Neural progenitor cell (in vitro differentiated cells): ENCODE data around the gene YARS2. TPM values are rescaled to one million over a fixed set of nuclear protein-coding genes. Genes with fewer than 3 reads are reported as not detected.

Source experiments
- DNase-seq: peaks from one replicate; pipeline ENCODE4 v3.0.0-alpha.2; 2016; ENCODE audit warnings: low spot score
- H2AFZ ChIP-seq: fragments of 200-600 bp; sonication (generic); replicated peaks from 2 replicates; pipeline ENCODE4 v1.6.1; 2016; ENCODE audit warnings: antibody characterized with exemption
- H3F3A ChIP-seq: fragments of 200-600 bp; sonication (generic); 2 replicates; pipeline ENCODE4 v1.6.1; 2016; ENCODE audit warnings: antibody characterized with exemption, low read depth
- H3K27ac ChIP-seq: fragments of 200-600 bp; sonication (generic); 2 replicates; pipeline ENCODE4 v1.5.1; 2016; ENCODE audit warnings: mild to moderate bottlenecking
- H3K27me3 ChIP-seq: fragments of 200-600 bp; sonication (generic); 2 replicates; pipeline ENCODE4 v1.6.1; 2016; ENCODE audit warnings: mild to moderate bottlenecking, moderate library complexity
- H3K36me3 ChIP-seq: fragments of 200-600 bp; sonication (generic); 2 replicates; pipeline ENCODE4 v1.5.1; 2016
- H3K4me1 ChIP-seq: fragments of 200-600 bp; sonication (generic); 2 replicates; pipeline ENCODE4 v1.6.1; 2016; ENCODE audit warnings: mixed run types
- H3K4me2 ChIP-seq: fragments of 200-600 bp; sonication (generic); 2 replicates; pipeline ENCODE4 v1.6.1; 2016
- H3K4me3 ChIP-seq: fragments of 200-600 bp; sonication (generic); 2 replicates; pipeline ENCODE4 v1.5.1; 2016
- H3K79me2 ChIP-seq: fragments of 200-600 bp; sonication (generic); 2 replicates; pipeline ENCODE4 v1.6.1; 2016; ENCODE audit warnings: low read depth
- H3K9ac ChIP-seq: fragments of 200-600 bp; sonication (generic); 2 replicates; pipeline ENCODE4 v1.6.1; 2016
- H3K9me3 ChIP-seq: fragments of 200-600 bp; sonication (generic); 2 replicates; pipeline ENCODE4 v1.5.1; 2016; ENCODE audit warnings: low read depth
- H4K20me1 ChIP-seq: fragments of 200-600 bp; sonication (generic); 2 replicates; pipeline ENCODE4 v1.6.1; 2016; ENCODE audit warnings: low read depth
- H3K27ac Mint-ChIP-seq: 3 replicates; pipeline ENCODE4 v1.8.0; 2021; ENCODE audit warnings: mixed read lengths
- H3K27me3 Mint-ChIP-seq: 2 replicates; pipeline ENCODE4 v1.8.0; 2022; ENCODE audit warnings: low read depth, mild to moderate bottlenecking, inconsistent platforms, moderate library complexity, mixed read lengths; ENCODE audit not compliant: insufficient read depth
- H3K36me3 Mint-ChIP-seq: 3 replicates; pipeline ENCODE4 v1.8.0; 2021; ENCODE audit warnings: mixed read lengths
- H3K4me1 Mint-ChIP-seq: 3 replicates; pipeline ENCODE4 v1.8.0; 2021; ENCODE audit warnings: mixed read lengths
- H3K4me3 Mint-ChIP-seq: 3 replicates; pipeline ENCODE4 v1.8.0; 2021; ENCODE audit warnings: mild to moderate bottlenecking, moderate library complexity, mixed read lengths
- H3K9me3 Mint-ChIP-seq: 3 replicates; pipeline ENCODE4 v1.8.0; 2020; ENCODE audit warnings: mixed read lengths
- CTCF ChIP-seq: fragments of 200-600 bp; sonication (generic); IDR thresholded peaks from 2 replicates; pipeline ENCODE4 v1.5.1; 2017; ENCODE audit warnings: antibody characterized with exemption, mild to moderate bottlenecking
- EZH2 ChIP-seq: fragments of 200-600 bp; sonication (generic); IDR thresholded peaks from 2 replicates; pipeline ENCODE4 v1.6.1; 2017; ENCODE audit warnings: antibody characterized with exemption, mild to moderate bottlenecking, moderate library complexity
- EZH2phosphoT487 ChIP-seq: fragments of 200-600 bp; sonication (generic); IDR thresholded peaks from 2 replicates; pipeline ENCODE4 v1.6.1; 2017; ENCODE audit warnings: antibody characterized with exemption
- total RNA-seq: library from RNA; depleted of rRNA; stranded (reverse); fragments of >200 nt; gene quantifications from 2 replicates; pipeline ENCODE4 v1.2.3, GENCODE V29; 2015; ENCODE audit warnings: low replicate concordance

YARS2 gene
- total RNA-seq, 1 donor from 2014 or later, result 35.3 TPM

DNA sequence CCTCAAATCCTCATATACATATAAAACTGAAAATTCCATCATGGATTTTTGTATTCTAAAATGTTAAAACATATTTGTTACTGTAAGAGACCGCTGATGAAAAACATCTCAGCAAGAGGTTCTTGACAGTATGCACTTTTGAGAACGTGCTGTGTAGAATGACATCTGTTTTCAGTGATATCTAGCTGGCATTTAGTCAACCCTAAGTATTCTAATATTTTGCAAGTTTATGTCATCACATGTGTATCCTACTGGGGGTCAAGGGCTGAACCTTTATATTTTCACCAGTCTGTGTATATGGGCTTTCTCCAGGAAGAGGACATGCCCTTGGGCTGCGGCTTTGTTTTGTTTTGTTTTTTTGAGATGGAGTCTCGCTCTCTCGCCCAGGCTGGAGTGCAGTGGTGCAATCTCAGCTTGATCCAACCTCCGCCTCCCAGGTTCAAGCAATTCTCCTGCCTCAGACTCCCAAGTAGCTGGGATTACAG, 22.0 kb upstream of the YARS2 start:
- Histone ChIP-seq H2AFZ (no peak overlapping the region), H3K9me3 (no peaks in the 10 kb centered on the region), H3K4me3 (no peak overlapping the region), H3K4me1 (no peaks in the 10 kb centered on the region), H4K20me1 (no peaks in the 10 kb centered on the region), H3K27ac (no peak overlapping the region), H3K27me3 (no peaks in the 10 kb centered on the region), H3F3A (no peaks in the 10 kb centered on the region), H3K4me2 (no peak overlapping the region), H3K79me2 (no peaks in the 10 kb centered on the region), H3K36me3 (no peaks in the 10 kb centered on the region), H3K9ac (no peak overlapping the region)
- Mint-ChIP-seq H3K27me3 (peaks cover 3% of the 10 kb centered on the region), H3K4me3 (no peak overlapping the region), H3K36me3 (no peaks in the 10 kb centered on the region), H3K9me3 (no peaks in the 10 kb centered on the region), H3K4me1 (peaks cover 14% of the 10 kb centered on the region), H3K27ac (no peak overlapping the region)
- DNase-seq, result no peak
- no peak for TF ChIP-seq EZH2
- no peak for TF ChIP-seq EZH2phosphoT487
- TF ChIP-seq CTCF, result no peak

DNA sequence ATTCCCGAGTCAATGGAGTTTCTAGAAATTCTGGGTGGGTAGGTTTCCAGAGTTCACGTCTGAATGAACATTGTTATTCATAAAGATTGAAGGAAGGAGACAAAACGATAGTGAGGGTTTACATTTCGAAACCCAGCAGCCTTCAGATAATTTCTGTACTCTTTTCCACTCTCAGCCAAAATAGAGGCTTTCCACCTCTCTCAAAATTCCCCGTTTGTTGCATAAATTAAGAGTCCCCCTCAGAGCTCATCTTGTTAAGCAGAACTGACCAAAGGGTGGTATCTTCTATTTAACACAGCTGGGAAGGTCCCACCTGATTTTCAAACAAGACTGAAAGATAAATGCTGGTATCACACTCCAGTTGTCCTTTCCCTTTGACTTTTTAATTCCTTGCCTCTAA, 21.5 kb upstream of the YARS2 start:
- Histone ChIP-seq H3K36me3 (no peaks in the 10 kb centered on the region), H3K27ac (no peak overlapping the region), H3K9ac (no peak overlapping the region), H3K27me3 (no peaks in the 10 kb centered on the region), H3F3A (no peaks in the 10 kb centered on the region), H3K79me2 (no peaks in the 10 kb centered on the region), H3K4me1 (no peaks in the 10 kb centered on the region), H3K9me3 (no peaks in the 10 kb centered on the region), H3K4me2 (no peak overlapping the region), H2AFZ (no peak overlapping the region), H3K4me3 (no peak overlapping the region), H4K20me1 (no peaks in the 10 kb centered on the region)
- no peak for DNase-seq
- Mint-ChIP-seq H3K4me1 (peaks cover 15% of the 10 kb centered on the region), H3K4me3 (no peak overlapping the region), H3K27me3 (peaks cover 3% of the 10 kb centered on the region), H3K36me3 (no peaks in the 10 kb centered on the region), H3K9me3 (no peaks in the 10 kb centered on the region), H3K27ac (no peak overlapping the region)
- TF ChIP-seq CTCF, result no peak
- no peak for TF ChIP-seq EZH2phosphoT487
- TF ChIP-seq EZH2, result no peak

DNA sequence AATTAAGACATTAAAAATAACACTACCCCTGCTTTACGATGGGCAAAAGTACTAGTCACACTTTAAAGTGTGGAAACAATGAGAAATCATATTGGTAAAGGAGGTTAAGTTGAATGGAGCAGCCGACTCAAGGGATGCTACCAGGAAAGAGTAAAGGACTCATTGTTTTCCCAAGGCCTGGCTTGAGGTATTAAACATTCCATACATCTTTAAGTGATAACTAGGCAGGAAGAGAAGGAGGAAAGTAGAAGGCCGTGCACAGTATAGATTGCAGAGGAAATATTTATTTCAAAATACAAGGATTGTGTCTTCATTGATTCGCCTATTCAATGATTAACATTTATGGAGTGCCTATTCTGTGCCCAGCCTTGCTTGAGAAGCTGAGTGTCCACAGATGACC, 20.6 kb upstream of the YARS2 start:
- H3K27me3 Mint-ChIP-seq, result peaks cover 3% of the 10 kb centered on the region
- Histone ChIP-seq H3K27ac (no peak overlapping the region), H3K4me1 (no peaks in the 10 kb centered on the region), H3F3A (no peaks in the 10 kb centered on the region), H3K36me3 (no peaks in the 10 kb centered on the region), H4K20me1 (no peaks in the 10 kb centered on the region), H3K4me3 (no peak overlapping the region), H3K79me2 (no peaks in the 10 kb centered on the region), H3K9ac (no peak overlapping the region), H2AFZ (no peak overlapping the region), H3K9me3 (no peaks in the 10 kb centered on the region), H3K4me2 (no peak overlapping the region), H3K27me3 (no peaks in the 10 kb centered on the region)
- H3K4me1 Mint-ChIP-seq, result peaks cover 15% of the 10 kb centered on the region
- no peaks in the 10 kb centered on the region for H3K9me3 Mint-ChIP-seq
- no peak for TF ChIP-seq CTCF
- TF ChIP-seq EZH2phosphoT487, result no peak
- no peak for TF ChIP-seq EZH2
- H3K27ac Mint-ChIP-seq, result no peak overlapping the region
- DNase-seq, result no peak
- no peak overlapping the region for H3K4me3 Mint-ChIP-seq
- H3K36me3 Mint-ChIP-seq, result no peaks in the 10 kb centered on the region
